PC-3 (cell line): ENCODE results near the gene NINL. TPM values are rescaled to one million over a fixed set of nuclear protein-coding genes. Genes with fewer than 3 reads are reported as not detected.

Experiments used
- ATAC-seq: fragments of 200-7000 bp; cut with Tn5 transposase; 2 replicates; pipeline ENCODE4 v1.9.1; 2020; ENCODE audit warnings: mild to moderate bottlenecking, moderate library complexity
- BruUV-seq: library from RNA; stranded (reverse); fragments of 400-500 nt; replicated peaks from 2 replicates; lab custom pipeline; 2021; lab: Mats Ljungman, UMichigan
- CTCF ChIA-PET: fragments of 300-600 bp; sonication (Branson Sonifier 250); formaldehyde crosslinking; loops from one replicate; lab custom pipeline; 2022; ENCODE audit warnings: antibody characterized with exemption; lab: Charles Lee
- POLR2A ChIA-PET: fragments of 300-600 bp; sonication (Branson Sonifier 250); formaldehyde crosslinking; loops from one replicate; lab custom pipeline; 2022; ENCODE audit warnings: antibody characterized with exemption; ENCODE audit not compliant: unreplicated experiment; lab: Charles Lee
- DNase-seq: peaks from one replicate; pipeline ENCODE4 v3.0.0-alpha.2; 2015
- H2AFZ ChIP-seq: fragments of 300-600 bp; sonication (generic); 2 replicates; pipeline ENCODE4 v1.6.0; 2016; ENCODE audit warnings: antibody characterized with exemption, low read length
- H3F3A ChIP-seq: fragments of 300-600 bp; sonication (generic); one replicate; pipeline ENCODE4 v1.6.0; 2017; ENCODE audit warnings: antibody characterized with exemption, low read length, control low read depth, mild to moderate bottlenecking; ENCODE audit not compliant: unreplicated experiment
- H3K27ac ChIP-seq: fragments of 300-600 bp; sonication (generic); 2 replicates; pipeline ENCODE4 v1.5.1; 2016; ENCODE audit warnings: mild to moderate bottlenecking, low read length
- H3K27me3 ChIP-seq: fragments of 300-600 bp; sonication (generic); 2 replicates; pipeline ENCODE4 v1.6.1; 2016; ENCODE audit warnings: low read length, mixed read lengths
- H3K36me3 ChIP-seq: fragments of 300-600 bp; sonication (generic); 2 replicates; pipeline ENCODE4 v1.6.1; 2016; ENCODE audit warnings: low read depth, mixed run types, low read length, mixed read lengths
- H3K4me1 ChIP-seq: fragments of 300-600 bp; sonication (generic); 2 replicates; pipeline ENCODE4 v1.5.1; 2016; ENCODE audit warnings: low read length; ENCODE audit not compliant: insufficient read depth
- H3K4me2 ChIP-seq: fragments of 300-600 bp; sonication (generic); 2 replicates; pipeline ENCODE4 v1.6.0; 2016; ENCODE audit warnings: low read length
- H3K4me3 ChIP-seq: fragments of 300-600 bp; sonication (generic); 2 replicates; pipeline ENCODE4 v1.5.1; 2016; ENCODE audit warnings: mild to moderate bottlenecking, low read length, mixed read lengths
- H3K79me2 ChIP-seq: fragments of 300-600 bp; sonication (generic); 2 replicates; pipeline ENCODE4 v1.6.1; 2017; ENCODE audit warnings: low read length, mixed read lengths
- H3K9ac ChIP-seq: fragments of 300-600 bp; sonication (generic); 2 replicates; pipeline ENCODE4 v1.6.0; 2016; ENCODE audit warnings: mild to moderate bottlenecking, low read length
- H3K9me2 ChIP-seq: fragments of 300-600 bp; sonication (generic); replicated peaks from 2 replicates; pipeline ENCODE4 v1.6.1; 2016; ENCODE audit warnings: mixed run types, low read length, mixed read lengths
- H3K9me3 ChIP-seq: fragments of 300-600 bp; sonication (generic); 2 replicates; pipeline ENCODE4 v1.6.1; 2016; ENCODE audit warnings: low read length, mixed read lengths
- H4K20me1 ChIP-seq: fragments of 300-600 bp; sonication (generic); 2 replicates; pipeline ENCODE4 v1.6.1; 2016; ENCODE audit warnings: low read length, mixed read lengths
- CTCF ChIP-seq: fragments of 300-600 bp; sonication (generic); conservative IDR thresholded peaks from 2 replicates; pipeline ENCODE4 v1.5.1; 2017; ENCODE audit warnings: antibody characterized with exemption, low read depth, mild to moderate bottlenecking, low read length
- EZH2 ChIP-seq: fragments of 300-600 bp; sonication (generic); IDR thresholded peaks from one replicate; pipeline ENCODE4 v1.6.1; 2017; ENCODE audit warnings: antibody characterized with exemption, mild to moderate bottlenecking, low read length; ENCODE audit not compliant: unreplicated experiment
- EZH2phosphoT487 ChIP-seq: fragments of 300-600 bp; sonication (generic); IDR thresholded peaks from 2 replicates; pipeline ENCODE4 v1.6.1; 2018; ENCODE audit warnings: mild to moderate bottlenecking, antibody characterized with exemption, low read length, borderline replicate concordance
- intact Hi-C: fragments of 100-400 bp; cut with micrococcal nuclease; formaldehyde crosslinking; loops from 2 replicates; pipeline ENCODE4 v1.9.0; 2023
- total RNA-seq: library from RNA; depleted of rRNA; stranded (reverse); fragments of >200 nt; gene quantifications from 2 replicates; pipeline ENCODE4 v1.2.3, GENCODE V29; 2014

NINL gene
- total RNA-seq, 1 experiment from 2014 or later = 6.5 TPM

GRCh38 chr20:25548613-25549086, 36.7 kb downstream of the NINL start:
- CTCF ChIA-PET = no interaction called here
- H2AFZ ChIP-seq = no peak overlapping the region

GRCh38 chr20:25547999-25548398, 37.3 kb downstream of the NINL start:
- no TSS peak for BruUV-seq
- H3K36me3 ChIP-seq = no peaks in the 10 kb centered on the region
- no peak overlapping the region for H3K4me2 ChIP-seq
- ChIA-PET CTCF (no interaction called here), POLR2A (no interaction called here)
- H3K4me3 ChIP-seq = no peak overlapping the region
- no peak overlapping the region for H2AFZ ChIP-seq
- H3K27ac ChIP-seq = no peak overlapping the region
- H3K9ac ChIP-seq = no peak overlapping the region
- TF ChIP-seq CTCF (no peak), EZH2 (no peak), EZH2phosphoT487 (no peak)
- no peaks in the 10 kb centered on the region for H3F3A ChIP-seq
- no peaks in the 10 kb centered on the region for H3K9me2 ChIP-seq
- ATAC-seq (no peak), DNase-seq (no peak)
- no peaks in the 10 kb centered on the region for H3K9me3 ChIP-seq
- no peaks in the 10 kb centered on the region for H3K27me3 ChIP-seq
- peaks cover 15% of the 10 kb centered on the region for H3K4me1 ChIP-seq
- intact Hi-C loops = no loop called here
- H4K20me1 ChIP-seq = no peaks in the 10 kb centered on the region
- no peaks in the 10 kb centered on the region for H3K79me2 ChIP-seq

More at GRCh38 chr20:25548613-25549086, 36.7 kb downstream of the NINL start:
- Histone ChIP-seq H3K4me1 (peaks cover 10% of the 10 kb centered on the region), H3K4me2 (no peak overlapping the region), H3K79me2 (no peaks in the 10 kb centered on the region), H3K27ac (no peak overlapping the region), H3F3A (no peaks in the 10 kb centered on the region), H4K20me1 (no peaks in the 10 kb centered on the region), H3K4me3 (no peak overlapping the region), H3K9me3 (no peaks in the 10 kb centered on the region), H3K27me3 (no peaks in the 10 kb centered on the region), H3K9me2 (no peaks in the 10 kb centered on the region), H3K9ac (no peak overlapping the region), H3K36me3 (no peaks in the 10 kb centered on the region)
- DNase-seq (no peak), ATAC-seq (no peak)
- TF ChIP-seq CTCF = no peak
- intact Hi-C loops = no loop called here
- no TSS peak for BruUV-seq
- POLR2A ChIA-PET = no interaction called here

- no peak for TF ChIP-seq EZH2
- TF ChIP-seq CTCF = no peak
- no peak for TF ChIP-seq EZH2phosphoT487
- BruUV-seq = no TSS peak
- Histone ChIP-seq H3K9ac (no peak overlapping the region), H3K9me2 (no peaks in the 10 kb centered on the region), H3K4me1 (peaks cover 18% of the 10 kb centered on the region), H3K27ac (no peak overlapping the region), H3K9me3 (no peaks in the 10 kb centered on the region), H3K27me3 (no peaks in the 10 kb centered on the region), H3K79me2 (no peaks in the 10 kb centered on the region), H3K4me2 (no peak overlapping the region), H3F3A (no peaks in the 10 kb centered on the region), H3K4me3 (no peak overlapping the region), H4K20me1 (no peaks in the 10 kb centered on the region), H3K36me3 (no peaks in the 10 kb centered on the region), H2AFZ (no peak overlapping the region)
- POLR2A ChIA-PET = interaction anchor here (0.5 kb wide), 1 partner anchor 40 kb away, joined by 3 read pairs; no protein-coding TSS in a partner anchor
- intact Hi-C loops = no loop called here
- ATAC-seq (no peak), DNase-seq (no peak)
- CTCF ChIA-PET = no interaction called here
Observed at GRCh38 chr20:25547063-25547462, 38.3 kb downstream of the NINL start.
